ENCODE data around the gene MACROD2. TPM values are rescaled to one million over a fixed set of nuclear protein-coding genes. Genes with fewer than 3 reads are reported as not detected.

The MACROD2 gene
- total RNA-seq, 3 donors from 2014 or later, result 3.2 to 7.6 (median 6.4) TPM

DNA sequence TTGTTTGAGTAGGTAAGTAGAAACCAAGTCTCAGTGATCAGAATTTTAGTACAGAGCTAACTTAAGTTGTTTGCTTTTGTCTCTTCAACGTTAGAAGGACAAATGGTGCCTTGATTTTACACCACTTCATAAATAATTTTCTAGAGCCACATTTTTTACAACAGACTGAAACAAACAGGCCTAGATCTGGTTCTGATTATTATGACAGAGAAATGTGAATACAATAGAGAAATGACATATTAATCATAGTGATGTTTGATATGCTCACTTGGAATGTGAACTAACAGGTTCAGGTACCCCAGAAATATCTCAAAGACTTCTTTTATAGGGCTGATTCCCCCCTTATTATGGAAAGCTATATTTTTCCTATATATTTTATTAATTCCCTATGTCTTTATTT lies 1817.4 kb downstream of the MACROD2 start:
- DNase-seq (no peak), ATAC-seq (no peak)
- intact Hi-C loops (cut with DNase I, micrococcal nuclease), result no loop called here
- TF ChIP-seq, protein P1, sequence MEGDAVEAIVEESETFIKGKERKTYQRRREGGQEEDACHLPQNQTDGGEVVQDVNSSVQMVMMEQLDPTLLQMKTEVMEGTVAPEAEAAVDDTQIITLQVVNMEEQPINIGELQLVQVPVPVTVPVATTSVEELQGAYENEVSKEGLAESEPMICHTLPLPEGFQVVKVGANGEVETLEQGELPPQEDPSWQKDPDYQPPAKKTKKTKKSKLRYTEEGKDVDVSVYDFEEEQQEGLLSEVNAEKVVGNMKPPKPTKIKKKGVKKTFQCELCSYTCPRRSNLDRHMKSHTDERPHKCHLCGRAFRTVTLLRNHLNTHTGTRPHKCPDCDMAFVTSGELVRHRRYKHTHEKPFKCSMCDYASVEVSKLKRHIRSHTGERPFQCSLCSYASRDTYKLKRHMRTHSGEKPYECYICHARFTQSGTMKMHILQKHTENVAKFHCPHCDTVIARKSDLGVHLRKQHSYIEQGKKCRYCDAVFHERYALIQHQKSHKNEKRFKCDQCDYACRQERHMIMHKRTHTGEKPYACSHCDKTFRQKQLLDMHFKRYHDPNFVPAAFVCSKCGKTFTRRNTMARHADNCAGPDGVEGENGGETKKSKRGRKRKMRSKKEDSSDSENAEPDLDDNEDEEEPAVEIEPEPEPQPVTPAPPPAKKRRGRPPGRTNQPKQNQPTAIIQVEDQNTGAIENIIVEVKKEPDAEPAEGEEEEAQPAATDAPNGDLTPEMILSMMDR (IDR thresholded peaks at IDR 0.05), result no peak
- Histone ChIP-seq H3K36me3 (ENCODE audit: low read depth) (no peaks in the 10 kb centered on the region), H3K9me3 (no peaks in the 10 kb centered on the region), H3K4me1 (ENCODE audit: low read depth) (no peaks in the 10 kb centered on the region), H3K4me3 (no peak overlapping the region)

DNA sequence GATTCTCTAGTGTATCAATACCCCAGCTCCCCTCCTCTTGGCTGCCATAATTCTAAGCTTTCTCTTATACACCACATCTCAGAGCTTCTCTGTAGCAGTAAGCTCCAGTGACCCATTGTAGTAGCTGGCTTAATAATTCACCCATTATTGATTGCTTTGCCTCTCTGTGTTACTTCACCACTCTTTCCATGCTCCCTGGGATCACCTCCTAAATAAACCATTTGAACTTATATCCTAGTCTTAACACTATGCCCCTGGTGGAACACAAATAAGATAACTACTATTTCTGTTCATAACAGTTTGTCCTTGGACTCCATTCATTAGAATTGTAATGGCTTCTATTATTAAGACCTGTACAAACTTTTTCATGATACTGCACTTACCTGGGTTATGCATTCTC lies 1819.0 kb downstream of the MACROD2 start:
- TF ChIP-seq, protein P1 (IDR thresholded peaks at IDR 0.05), result no peak
- intact Hi-C loops (cut with DNase I, micrococcal nuclease), result no loop called here
- Histone ChIP-seq H3K4me3 (no peak overlapping the region), H3K4me1 (ENCODE audit: low read depth) (no peaks in the 10 kb centered on the region), H3K9me3 (no peaks in the 10 kb centered on the region), H3K36me3 (ENCODE audit: low read depth) (no peaks in the 10 kb centered on the region)
- ATAC-seq (no peak), DNase-seq (no peak)

DNA sequence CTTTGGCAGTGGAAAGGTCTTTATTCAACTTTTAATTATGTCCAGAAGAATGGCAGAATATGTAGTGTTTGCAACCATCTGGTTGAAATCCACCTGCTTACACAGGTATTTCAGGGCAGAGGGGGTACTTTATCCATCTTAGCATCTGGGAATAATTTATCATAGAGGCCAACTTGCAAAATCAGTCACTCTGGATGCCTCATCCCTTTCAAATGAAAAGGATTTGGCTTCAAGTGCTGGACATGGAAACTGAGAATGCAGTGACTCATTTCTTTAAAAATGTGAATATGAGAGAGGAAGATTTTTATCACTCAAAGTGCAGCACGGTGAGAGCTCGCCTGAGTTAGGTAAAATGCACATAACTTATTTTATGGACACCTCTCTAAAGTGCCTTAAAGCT lies 1819.6 kb downstream of the MACROD2 start:
- intact Hi-C loops (cut with DNase I, micrococcal nuclease), result no loop called here
- ATAC-seq (no peak), DNase-seq (no peak)
- TF ChIP-seq, protein P1 (IDR thresholded peaks at IDR 0.05), result no peak
- H3K9me3 ChIP-seq, result no peaks in the 10 kb centered on the region
- no peak overlapping the region for H3K4me3 ChIP-seq
- no peaks in the 10 kb centered on the region for H3K36me3 ChIP-seq (ENCODE audit: low read depth)
- no peaks in the 10 kb centered on the region for H3K4me1 ChIP-seq (ENCODE audit: low read depth)

DNA sequence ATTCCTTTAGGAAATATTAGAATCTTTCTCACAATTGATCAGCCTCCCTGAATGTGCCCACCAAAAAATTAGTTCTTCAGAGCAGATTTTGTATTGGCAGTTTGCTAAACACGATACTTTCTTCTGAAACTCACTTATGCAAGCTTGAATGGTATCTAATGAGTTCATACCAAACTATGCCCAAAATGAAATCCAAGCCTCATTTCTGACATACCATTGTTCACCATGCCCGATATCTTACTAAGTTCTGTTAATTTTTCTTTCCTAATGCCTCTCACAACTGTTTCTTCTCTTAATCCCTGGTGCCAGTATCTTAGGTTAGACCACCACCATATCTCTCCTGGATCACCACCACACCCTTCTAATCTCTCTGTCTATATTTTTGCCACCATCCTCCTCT lies 1822.0 kb downstream of the MACROD2 start:
- DNase-seq (no peak), ATAC-seq (no peak)
- Histone ChIP-seq H3K36me3 (ENCODE audit: low read depth) (no peaks in the 10 kb centered on the region), H3K4me3 (no peak overlapping the region), H3K9me3 (no peaks in the 10 kb centered on the region), H3K4me1 (ENCODE audit: low read depth) (no peaks in the 10 kb centered on the region)
- intact Hi-C loops (cut with DNase I, micrococcal nuclease), result no loop called here
- TF ChIP-seq, protein P1 (IDR thresholded peaks at IDR 0.05), result no peak

DNA sequence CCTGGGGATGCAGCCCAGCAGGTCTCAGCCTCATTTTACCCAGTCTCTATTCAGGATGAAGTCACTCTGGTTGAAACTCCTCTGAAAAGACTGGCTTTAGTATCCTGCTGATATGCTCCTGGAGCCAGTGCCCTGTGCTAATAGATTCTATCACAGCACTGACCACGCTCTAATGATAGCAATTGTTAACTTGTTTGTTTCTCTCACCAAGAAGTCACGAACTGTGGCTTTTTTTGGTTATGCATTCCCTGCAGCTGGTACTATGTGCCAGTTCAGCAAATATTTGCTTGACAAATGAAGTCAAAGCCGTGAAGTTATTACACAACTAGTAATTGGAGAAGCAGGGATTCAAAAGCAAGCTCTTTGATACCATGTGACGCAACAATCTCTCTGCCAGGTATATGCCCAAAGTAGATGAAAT lies 1823.3 kb downstream of the MACROD2 start:
- no peak for ATAC-seq
- TF ChIP-seq, protein P1 (IDR thresholded peaks at IDR 0.05), result no peak
- H3K4me1 ChIP-seq (ENCODE audit: low read depth), result no peaks in the 10 kb centered on the region
- no peaks in the 10 kb centered on the region for H3K36me3 ChIP-seq (ENCODE audit: low read depth)
- no peak for DNase-seq
- no peak overlapping the region for H3K4me3 ChIP-seq
- no peaks in the 10 kb centered on the region for H3K9me3 ChIP-seq
- intact Hi-C loops (cut with DNase I, micrococcal nuclease), result no loop called here

DNA sequence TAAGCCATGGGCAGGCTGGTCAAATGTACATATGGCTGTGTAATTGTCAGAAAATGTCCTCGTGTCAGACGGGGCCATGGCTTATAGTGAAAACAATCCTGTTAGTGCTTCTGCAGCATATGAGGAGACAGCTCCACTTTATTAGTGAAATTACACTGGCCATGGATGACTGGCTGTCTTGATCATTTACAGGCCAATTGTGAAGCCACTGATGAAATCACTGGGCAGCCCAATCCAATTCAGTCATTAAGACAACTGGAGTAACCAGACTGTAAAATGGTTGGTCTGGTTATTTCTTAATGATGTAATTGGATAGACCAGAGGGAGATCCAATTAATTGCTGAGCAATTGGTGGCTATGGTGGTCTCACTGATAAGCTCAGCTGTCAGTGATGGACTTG lies 1828.4 kb downstream of the MACROD2 start:
- H3K4me3 ChIP-seq, result no peak overlapping the region
- no peak for ATAC-seq
- no peaks in the 10 kb centered on the region for H3K36me3 ChIP-seq (ENCODE audit: low read depth)
- intact Hi-C loops (cut with DNase I, micrococcal nuclease), result no loop called here
- no peaks in the 10 kb centered on the region for H3K9me3 ChIP-seq
- TF ChIP-seq, protein P1 (IDR thresholded peaks at IDR 0.05), result no peak
- H3K4me1 ChIP-seq (ENCODE audit: low read depth), result no peaks in the 10 kb centered on the region
- no peak for DNase-seq
